DND-41 (cell line): Measurements from ENCODE around the gene HMX2.

Source experiments
- EZH2 ChIP-seq: IDR thresholded peaks from 3 replicates; pipeline ENCODE4 v1.6.1; 2012; ENCODE audit warnings: borderline replicate concordance, low read depth, mild to moderate bottlenecking, moderate library complexity, low read length, inconsistent platforms; ENCODE audit not compliant: severe bottlenecking
- TF ChIP-seq, protein P1 (sequence below): IDR thresholded peaks from 2 replicates; pipeline ENCODE4 v1.5.1; 2012; ENCODE audit warnings: borderline replicate concordance, low read length, moderate library complexity, mild to moderate bottlenecking; ENCODE audit not compliant: poor library complexity, severe bottlenecking; ENCODE audit errors: extremely low read depth

DNA sequence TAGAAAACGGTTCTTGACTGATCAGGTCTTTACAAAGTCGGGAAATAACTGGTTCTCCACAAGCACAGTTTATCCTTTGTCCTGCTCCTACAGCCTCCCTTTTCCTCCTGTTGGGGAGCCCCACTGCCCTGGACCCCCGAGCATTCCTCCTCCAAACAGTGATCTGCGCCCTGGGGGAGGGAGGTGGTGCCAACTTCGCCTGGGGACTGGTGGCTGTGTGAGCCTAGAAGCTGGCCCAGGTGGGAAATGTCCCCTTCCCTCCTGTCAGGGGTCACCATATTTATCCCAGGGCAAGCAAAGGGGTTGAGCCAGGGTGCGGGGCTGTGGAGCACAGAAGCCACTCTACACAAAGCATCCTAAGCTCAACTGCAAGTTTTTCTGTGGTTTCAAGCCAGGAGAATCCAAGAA, 6.9 kb upstream of the HMX2 start:
- TF ChIP-seq, protein P1, sequence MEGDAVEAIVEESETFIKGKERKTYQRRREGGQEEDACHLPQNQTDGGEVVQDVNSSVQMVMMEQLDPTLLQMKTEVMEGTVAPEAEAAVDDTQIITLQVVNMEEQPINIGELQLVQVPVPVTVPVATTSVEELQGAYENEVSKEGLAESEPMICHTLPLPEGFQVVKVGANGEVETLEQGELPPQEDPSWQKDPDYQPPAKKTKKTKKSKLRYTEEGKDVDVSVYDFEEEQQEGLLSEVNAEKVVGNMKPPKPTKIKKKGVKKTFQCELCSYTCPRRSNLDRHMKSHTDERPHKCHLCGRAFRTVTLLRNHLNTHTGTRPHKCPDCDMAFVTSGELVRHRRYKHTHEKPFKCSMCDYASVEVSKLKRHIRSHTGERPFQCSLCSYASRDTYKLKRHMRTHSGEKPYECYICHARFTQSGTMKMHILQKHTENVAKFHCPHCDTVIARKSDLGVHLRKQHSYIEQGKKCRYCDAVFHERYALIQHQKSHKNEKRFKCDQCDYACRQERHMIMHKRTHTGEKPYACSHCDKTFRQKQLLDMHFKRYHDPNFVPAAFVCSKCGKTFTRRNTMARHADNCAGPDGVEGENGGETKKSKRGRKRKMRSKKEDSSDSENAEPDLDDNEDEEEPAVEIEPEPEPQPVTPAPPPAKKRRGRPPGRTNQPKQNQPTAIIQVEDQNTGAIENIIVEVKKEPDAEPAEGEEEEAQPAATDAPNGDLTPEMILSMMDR = no peak
- TF ChIP-seq EZH2 = no peak
